Measurements from ENCODE around the gene FAM3C. TPM values are rescaled to one million over a fixed set of nuclear protein-coding genes. Genes with fewer than 3 reads are reported as not detected.

FAM3C gene
- total and polyA plus RNA-seq, 2 of the 8 experiments (the other 6 are each of a cell fraction or from before 2014, with no cell fraction given): 27.0 to 77.7 TPM

DNA sequence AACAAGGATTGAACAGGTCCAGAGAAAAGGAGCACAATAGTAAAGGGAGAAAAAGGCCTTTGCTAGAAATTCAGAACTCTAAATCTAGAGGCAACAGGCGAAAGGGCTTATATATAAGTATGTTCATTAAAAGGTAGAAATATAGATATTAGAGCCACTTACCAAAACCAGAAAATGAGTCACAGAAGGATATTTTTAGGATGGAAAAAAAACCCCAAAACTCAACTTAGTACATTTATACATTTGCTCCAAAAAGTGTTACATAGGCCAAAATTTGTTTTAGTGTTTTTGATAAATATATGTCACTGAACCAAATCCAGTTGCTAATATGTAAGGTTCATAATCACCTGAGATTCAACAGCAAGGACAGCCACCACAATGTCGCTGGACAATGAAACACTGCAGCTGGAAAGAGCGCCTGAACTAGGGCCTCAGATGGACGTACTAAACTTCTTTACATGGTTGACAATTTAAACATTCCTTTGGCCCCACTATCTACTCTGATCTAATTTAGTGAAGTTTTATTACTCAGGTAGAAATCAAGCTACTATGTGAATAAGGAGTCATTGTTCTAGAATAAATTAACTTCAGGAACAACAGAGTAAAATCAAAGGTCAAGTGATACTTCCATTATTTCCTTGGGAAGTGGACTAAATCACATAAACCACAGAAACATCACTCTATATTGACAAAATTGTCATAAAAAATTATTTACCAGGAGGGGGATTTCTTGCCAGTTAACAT, 10.9 kb downstream of the FAM3C start (continued):
- TF ChIP-seq NRF1 (IDR thresholded peaks at IDR 0.05; ENCODE audit: low read depth, low read length) (no peak), SIN3A (conservative IDR thresholded peaks at IDR 0.05 in 1 of 2, IDR thresholded peaks at IDR 0.05 in 1 of 2; ENCODE audit: low read depth in 1 of 2, low read length in 2 of 2) (no peak), RNF2 (IDR thresholded peaks at IDR 0.05; ENCODE audit: borderline replicate concordance, low read depth, low read length, missing control alignments, poor library complexity, severe bottlenecking) (no peak), MAFK (IDR thresholded peaks at IDR 0.05; ENCODE audit: low read depth, low read length) (no peak), CREB1 (IDR thresholded peaks at IDR 0.05) (no peak), JUND (IDR thresholded peaks at IDR 0.05; ENCODE audit: low read length) (no peak)
- TF ChIP-seq, protein P1, sequence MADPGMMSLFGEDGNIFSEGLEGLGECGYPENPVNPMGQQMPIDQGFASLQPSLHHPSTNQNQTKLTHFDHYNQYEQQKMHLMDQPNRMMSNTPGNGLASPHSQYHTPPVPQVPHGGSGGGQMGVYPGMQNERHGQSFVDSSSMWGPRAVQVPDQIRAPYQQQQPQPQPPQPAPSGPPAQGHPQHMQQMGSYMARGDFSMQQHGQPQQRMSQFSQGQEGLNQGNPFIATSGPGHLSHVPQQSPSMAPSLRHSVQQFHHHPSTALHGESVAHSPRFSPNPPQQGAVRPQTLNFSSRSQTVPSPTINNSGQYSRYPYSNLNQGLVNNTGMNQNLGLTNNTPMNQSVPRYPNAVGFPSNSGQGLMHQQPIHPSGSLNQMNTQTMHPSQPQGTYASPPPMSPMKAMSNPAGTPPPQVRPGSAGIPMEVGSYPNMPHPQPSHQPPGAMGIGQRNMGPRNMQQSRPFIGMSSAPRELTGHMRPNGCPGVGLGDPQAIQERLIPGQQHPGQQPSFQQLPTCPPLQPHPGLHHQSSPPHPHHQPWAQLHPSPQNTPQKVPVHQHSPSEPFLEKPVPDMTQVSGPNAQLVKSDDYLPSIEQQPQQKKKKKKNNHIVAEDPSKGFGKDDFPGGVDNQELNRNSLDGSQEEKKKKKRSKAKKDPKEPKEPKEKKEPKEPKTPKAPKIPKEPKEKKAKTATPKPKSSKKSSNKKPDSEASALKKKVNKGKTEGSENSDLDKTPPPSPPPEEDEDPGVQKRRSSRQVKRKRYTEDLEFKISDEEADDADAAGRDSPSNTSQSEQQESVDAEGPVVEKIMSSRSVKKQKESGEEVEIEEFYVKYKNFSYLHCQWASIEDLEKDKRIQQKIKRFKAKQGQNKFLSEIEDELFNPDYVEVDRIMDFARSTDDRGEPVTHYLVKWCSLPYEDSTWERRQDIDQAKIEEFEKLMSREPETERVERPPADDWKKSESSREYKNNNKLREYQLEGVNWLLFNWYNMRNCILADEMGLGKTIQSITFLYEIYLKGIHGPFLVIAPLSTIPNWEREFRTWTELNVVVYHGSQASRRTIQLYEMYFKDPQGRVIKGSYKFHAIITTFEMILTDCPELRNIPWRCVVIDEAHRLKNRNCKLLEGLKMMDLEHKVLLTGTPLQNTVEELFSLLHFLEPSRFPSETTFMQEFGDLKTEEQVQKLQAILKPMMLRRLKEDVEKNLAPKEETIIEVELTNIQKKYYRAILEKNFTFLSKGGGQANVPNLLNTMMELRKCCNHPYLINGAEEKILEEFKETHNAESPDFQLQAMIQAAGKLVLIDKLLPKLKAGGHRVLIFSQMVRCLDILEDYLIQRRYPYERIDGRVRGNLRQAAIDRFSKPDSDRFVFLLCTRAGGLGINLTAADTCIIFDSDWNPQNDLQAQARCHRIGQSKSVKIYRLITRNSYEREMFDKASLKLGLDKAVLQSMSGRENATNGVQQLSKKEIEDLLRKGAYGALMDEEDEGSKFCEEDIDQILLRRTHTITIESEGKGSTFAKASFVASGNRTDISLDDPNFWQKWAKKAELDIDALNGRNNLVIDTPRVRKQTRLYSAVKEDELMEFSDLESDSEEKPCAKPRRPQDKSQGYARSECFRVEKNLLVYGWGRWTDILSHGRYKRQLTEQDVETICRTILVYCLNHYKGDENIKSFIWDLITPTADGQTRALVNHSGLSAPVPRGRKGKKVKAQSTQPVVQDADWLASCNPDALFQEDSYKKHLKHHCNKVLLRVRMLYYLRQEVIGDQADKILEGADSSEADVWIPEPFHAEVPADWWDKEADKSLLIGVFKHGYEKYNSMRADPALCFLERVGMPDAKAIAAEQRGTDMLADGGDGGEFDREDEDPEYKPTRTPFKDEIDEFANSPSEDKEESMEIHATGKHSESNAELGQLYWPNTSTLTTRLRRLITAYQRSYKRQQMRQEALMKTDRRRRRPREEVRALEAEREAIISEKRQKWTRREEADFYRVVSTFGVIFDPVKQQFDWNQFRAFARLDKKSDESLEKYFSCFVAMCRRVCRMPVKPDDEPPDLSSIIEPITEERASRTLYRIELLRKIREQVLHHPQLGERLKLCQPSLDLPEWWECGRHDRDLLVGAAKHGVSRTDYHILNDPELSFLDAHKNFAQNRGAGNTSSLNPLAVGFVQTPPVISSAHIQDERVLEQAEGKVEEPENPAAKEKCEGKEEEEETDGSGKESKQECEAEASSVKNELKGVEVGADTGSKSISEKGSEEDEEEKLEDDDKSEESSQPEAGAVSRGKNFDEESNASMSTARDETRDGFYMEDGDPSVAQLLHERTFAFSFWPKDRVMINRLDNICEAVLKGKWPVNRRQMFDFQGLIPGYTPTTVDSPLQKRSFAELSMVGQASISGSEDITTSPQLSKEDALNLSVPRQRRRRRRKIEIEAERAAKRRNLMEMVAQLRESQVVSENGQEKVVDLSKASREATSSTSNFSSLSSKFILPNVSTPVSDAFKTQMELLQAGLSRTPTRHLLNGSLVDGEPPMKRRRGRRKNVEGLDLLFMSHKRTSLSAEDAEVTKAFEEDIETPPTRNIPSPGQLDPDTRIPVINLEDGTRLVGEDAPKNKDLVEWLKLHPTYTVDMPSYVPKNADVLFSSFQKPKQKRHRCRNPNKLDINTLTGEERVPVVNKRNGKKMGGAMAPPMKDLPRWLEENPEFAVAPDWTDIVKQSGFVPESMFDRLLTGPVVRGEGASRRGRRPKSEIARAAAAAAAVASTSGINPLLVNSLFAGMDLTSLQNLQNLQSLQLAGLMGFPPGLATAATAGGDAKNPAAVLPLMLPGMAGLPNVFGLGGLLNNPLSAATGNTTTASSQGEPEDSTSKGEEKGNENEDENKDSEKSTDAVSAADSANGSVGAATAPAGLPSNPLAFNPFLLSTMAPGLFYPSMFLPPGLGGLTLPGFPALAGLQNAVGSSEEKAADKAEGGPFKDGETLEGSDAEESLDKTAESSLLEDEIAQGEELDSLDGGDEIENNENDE (IDR thresholded peaks at IDR 0.05; ENCODE audit: insufficient replicate concordance, low read length): no peak
- TF ChIP-seq, protein P2, sequence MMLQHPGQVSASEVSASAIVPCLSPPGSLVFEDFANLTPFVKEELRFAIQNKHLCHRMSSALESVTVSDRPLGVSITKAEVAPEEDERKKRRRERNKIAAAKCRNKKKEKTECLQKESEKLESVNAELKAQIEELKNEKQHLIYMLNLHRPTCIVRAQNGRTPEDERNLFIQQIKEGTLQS (IDR thresholded peaks at IDR 0.05; ENCODE audit: insufficient read depth, low read depth, low read length): no peak
